Head of caudate nucleus (tissue), 42 donors: ENCODE measurements around the gene NDST1.

Experiments
- DNase-seq, 42 donors: peaks; one replicate each; pipeline versions ENCODE4 v3.0.0 to v3.0.0-alpha.2; 2020 to 2021; ENCODE audit warnings: mixed read lengths in 7 of 42
- intact Hi-C: fragments of 100-400 bp; cut with DNase I; formaldehyde crosslinking; loops from one replicate; pipeline ENCODE4 v1.15.0; 2022

The NDST1 gene

GRCh38 chr5:150503386-150503785 is 4.5 kb upstream of the NDST1 start:
- intact Hi-C loops = no loop called here
- DNase-seq = no peak

- peak in 40 of 42 donors; percentile 43 to 87 (median 70) for DNase-seq
- intact Hi-C loops = no loop called here
Measured at GRCh38 chr5:150503977-150504620, 3.8 kb upstream of the NDST1 start.

- intact Hi-C loops = no loop called here
- no peak for DNase-seq
Measured at GRCh38 chr5:150505041-150505511, 2.9 kb upstream of the NDST1 start.

- no peak for DNase-seq
- intact Hi-C loops = no loop called here
Measured at GRCh38 chr5:150505816-150506215, 2.1 kb upstream of the NDST1 start.

GRCh38 chr5:150506571-150507473 is 1.1 kb upstream of the NDST1 start:
- DNase-seq = no peak
- intact Hi-C loops = no loop called here

- DNase-seq = no peak
- intact Hi-C loops = no loop called here
Measured at GRCh38 chr5:150508277-150508640, 328 bp downstream of the NDST1 start.

GRCh38 chr5:150508828-150509227 is 897 bp downstream of the NDST1 start:
- no peak for DNase-seq
- intact Hi-C loops = no loop called here

- intact Hi-C loops = no loop called here
- no peak for DNase-seq
Measured at GRCh38 chr5:150509992-150510391, 2.1 kb downstream of the NDST1 start.

- intact Hi-C loops = no loop called here
- no peak for DNase-seq
Measured at GRCh38 chr5:150510460-150511263, 2.7 kb downstream of the NDST1 start.

- intact Hi-C loops = no loop called here
- peak in 41 of 42 donors; percentile 50 to 94 (median 80) for DNase-seq
Measured at GRCh38 chr5:150511578-150512367, 3.8 kb downstream of the NDST1 start.

GRCh38 chr5:150512368-150512747 is 4.4 kb downstream of the NDST1 start:
- intact Hi-C loops = no loop called here
- DNase-seq = no peak

GRCh38 chr5:150513375-150514309 is 5.7 kb downstream of the NDST1 start:
- intact Hi-C loops = no loop called here
- DNase-seq = peak; percentile 56 to 92 (median 81)

- DNase-seq = no peak
- intact Hi-C loops = no loop called here
Measured at GRCh38 chr5:150514708-150515211, 6.8 kb downstream of the NDST1 start.

- no peak for DNase-seq
Measured at GRCh38 chr5:150515446-150515845, 7.5 kb downstream of the NDST1 start.

GRCh38 chr5:150516011-150516410 is 8.1 kb downstream of the NDST1 start:
- no peak for DNase-seq
- intact Hi-C loops = loop anchor here (2.0 kb wide), 1 partner anchor 55 kb away; no protein-coding TSS in a partner anchor

More at GRCh38 chr5:150515446-150515845, 7.5 kb downstream of the NDST1 start:
- intact Hi-C loops = no loop called here

GRCh38 chr5:150517272-150518152 is 9.6 kb downstream of the NDST1 start:
- peak in 16 of 42 donors; percentile 32 to 76 (median 53) for DNase-seq

More at GRCh38 chr5:150517272-150518152, 9.6 kb downstream of the NDST1 start:
- intact Hi-C loops = loop anchor here (2.0 kb wide), 1 partner anchor 57 kb away; no protein-coding TSS in a partner anchor
